Activated naive CD4-positive, alpha-beta T cell treated with Interleukin-2 at 50 U/mL for 16 hours (primary cell): Measurements from ENCODE around the gene DENND5B.
"Not testable (repeated sequence)": the region's sequence is repeated elsewhere in the genome, so short reads cannot be mapped to it uniquely, and the experiment has no call there.

Experiments
- DNase-seq: peaks from one replicate; pipeline ENCODE4 v3.0.0-alpha.2; 2020

The DENND5B gene

DNA sequence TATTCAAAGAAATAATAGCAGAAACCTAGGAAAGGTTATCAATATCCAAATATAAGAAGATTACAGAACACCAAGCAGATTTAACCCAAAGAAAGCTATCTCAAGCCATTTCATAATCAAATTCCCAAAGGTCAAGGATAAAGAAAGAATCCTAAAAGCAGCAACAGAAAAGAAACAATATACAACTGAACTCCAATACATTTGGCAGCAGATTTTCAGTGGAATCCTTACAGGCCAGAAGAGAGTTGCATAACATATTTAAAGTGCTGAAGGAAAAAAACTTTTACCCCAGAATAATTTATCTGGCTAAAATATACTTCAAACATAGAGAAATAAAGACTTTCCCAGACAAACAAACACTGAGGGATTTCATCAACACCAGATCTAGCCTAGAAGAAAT lies 54.3 kb downstream of the DENND5B start:
- no peak for DNase-seq

DNA sequence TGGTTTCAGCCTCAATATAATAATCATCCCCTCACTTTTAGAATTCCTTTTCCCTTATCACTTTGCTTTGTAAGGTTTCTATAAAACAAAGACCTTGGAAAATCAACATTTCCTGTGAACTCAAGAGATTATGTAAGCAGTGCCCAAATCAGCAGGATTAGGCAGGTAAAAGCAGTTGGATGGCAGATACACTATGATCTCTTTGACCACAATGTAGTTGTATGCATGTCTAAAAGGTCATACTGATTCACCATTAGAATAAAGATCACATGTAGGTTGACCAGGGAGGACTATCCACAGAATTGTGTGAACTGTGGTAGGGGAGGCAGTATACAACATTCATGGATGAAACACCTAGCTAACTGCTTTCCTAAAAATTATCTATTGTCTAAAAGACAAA lies 57.5 kb downstream of the DENND5B start:
- DNase-seq: no peak

DNA sequence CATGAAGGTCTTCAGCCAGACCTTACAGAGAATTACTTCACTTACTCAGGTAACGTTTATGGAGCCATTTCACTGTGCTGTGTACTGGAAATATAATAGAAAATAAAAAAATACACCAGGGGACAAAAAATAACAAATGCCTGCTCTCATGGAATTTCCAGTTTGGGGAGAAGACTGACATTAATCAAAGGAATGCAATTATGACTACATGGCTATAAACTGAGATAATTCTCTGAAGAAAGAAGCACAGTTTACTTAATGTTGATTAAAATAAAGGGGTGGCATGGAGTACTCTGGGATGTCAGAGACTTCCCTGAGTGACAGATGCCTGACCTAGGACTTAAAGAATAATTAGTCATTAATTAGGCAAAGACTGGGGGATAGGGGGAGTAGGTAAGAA lies 59.0 kb downstream of the DENND5B start:
- no peak for DNase-seq

DNA sequence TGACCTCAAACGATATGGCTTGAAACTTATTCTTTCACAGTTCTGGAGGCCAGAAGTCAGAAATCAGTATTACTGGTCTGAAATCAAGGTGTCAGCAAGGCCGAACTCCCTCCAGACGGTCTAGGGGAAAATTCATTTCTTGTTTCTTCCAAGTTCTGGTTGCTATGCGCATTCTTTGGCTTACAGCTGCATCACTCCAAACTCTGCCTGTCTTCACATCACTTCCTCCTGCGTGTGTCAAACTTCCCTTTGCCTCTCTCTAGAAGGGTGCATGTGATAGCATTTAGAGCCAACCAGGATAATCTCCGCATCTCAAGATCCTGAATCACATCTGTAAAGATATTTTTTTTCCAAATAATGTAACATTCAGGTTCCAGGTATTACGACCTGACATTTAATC lies 62.8 kb downstream of the DENND5B start:
- DNase-seq: no peak

DNA sequence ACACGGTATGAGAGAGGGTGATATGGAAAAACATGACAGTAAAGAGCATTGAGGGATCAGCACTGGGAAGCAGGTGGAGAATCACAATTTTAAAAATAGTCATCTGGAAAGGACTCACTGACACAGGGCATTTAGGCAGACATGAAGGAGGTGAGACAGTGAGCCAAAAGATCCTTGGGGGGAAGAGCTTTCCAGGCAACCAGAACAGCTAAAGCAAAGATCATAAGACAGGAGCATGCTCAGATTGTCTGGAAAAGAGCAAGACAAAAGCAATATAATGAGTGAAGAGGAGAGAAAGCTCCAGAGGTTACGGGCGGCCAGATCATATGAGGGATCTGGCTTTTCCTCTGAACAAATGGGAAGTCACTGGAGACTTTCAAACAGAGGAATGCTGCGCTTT lies 63.9 kb downstream of the DENND5B start:
- no peak for DNase-seq

DNA sequence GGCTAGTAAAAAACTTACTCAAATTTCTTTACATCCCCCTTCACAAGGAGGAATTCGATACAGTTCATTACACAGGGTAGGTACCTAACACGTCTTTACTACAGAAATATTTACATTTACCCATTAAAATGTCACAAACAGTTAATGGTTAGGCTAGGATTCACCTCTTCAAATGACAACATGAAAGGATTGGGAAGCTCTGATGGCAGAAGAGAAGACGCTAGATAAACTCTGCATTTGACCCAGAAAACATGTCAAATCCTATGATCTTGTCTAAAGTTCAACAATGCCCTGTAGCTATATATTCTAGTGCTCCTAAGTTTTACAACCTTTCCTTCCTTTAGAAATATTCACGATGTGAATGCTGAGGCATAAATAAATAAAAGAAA lies 64.8 kb downstream of the DENND5B start:
- no peak for DNase-seq

DNA sequence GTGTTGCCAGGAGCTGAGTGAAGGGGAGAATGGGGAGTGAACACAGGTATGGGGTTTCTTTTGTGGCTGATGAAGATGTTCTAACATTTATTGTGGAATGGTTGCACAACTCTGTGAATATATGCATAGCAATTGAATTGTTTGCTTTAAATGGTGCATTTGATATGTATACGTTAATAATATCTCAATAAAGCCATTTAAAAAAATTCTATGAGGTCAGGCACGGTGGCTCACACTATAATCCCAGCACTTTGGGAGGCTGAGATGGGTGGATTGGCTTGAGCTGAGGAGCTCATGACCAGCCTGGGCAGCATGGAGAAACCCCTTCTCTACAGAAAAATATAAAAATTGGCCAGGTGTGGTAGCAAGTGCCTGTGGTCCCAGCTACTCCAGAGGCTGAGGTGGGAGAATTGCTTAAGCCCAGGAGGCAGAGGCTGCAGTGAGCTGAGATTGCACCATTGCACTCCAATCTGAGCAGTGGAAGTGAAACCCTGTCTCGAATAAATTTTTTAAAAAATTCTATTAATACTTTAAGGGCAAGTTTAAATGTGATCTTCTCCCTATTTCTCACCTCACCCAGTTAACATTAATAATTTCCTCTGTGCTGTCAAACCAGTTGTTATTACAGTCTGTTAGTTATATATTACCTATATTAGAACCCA lies 65.3 kb downstream of the DENND5B start:
- DNase-seq: no peak

DNA sequence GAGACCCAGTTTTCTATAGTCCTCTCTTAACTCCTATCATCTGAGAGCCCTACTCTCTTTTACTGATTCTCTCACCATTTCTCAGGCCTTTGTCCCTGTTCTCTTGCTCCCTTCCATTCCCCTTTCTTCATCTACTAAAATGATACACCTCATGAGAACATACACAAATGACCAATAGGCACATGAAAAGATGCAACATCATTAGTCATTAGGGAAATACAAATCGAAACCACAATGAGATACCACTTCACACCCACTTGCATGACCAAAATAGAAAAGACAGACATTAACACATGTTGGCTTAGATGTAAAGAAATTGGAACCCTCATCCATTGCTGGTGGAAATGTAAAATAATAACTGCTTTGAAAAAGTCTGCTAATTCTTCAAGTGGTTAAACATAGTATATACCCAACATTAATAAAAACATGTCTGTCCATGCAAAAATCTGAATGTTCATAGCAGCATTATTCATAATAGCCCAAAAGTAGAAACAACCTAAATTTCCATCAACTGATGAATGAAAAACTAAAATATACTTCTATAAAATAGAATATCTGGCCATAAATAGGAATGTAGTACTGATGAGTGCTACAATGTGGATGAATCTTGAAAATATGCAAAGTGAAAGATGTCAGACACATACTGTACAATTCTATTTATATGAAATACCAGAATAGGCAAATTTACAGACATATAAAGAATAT lies 66.0 kb downstream of the DENND5B start:
- no peak for DNase-seq

DNA sequence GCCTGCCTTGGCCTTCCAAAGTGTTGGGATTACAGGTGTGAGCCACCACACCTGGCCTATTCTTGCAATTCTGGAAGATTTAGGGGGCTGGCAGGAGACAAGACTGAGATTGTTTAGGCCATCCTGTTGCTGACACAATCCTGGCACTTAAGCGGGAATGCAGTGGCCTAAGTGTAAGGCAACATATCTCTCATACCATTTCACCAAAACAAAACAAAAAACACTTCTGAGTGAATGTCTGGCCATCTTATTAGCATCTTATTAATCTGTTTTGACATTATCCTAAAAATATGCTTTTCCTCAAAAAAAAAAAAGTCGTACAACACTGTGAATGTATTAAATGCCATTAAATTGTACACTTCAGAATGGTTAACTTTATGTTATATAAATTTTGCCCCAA lies 67.6 kb downstream of the DENND5B start:
- no peak for DNase-seq

DNA sequence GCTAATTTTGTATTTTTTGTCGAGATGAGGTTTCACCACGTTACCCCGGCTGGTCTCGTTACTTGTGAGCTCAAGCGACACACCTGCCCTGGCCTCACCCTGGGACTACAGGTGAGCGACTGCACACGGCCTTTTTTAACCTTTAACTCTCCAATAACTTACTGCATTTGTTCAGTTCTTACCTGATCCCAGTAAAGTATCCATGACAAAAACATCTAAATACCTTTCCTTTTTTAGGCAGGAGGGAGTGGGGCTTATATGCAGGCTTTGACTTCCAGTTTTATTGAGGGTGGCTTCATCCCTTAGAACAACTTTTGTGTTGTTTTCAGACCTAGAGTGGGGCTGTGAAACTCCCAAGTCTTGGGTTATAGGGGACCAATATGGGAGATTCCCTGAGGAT lies 68.3 kb downstream of the DENND5B start:
- DNase-seq: no peak

DNA sequence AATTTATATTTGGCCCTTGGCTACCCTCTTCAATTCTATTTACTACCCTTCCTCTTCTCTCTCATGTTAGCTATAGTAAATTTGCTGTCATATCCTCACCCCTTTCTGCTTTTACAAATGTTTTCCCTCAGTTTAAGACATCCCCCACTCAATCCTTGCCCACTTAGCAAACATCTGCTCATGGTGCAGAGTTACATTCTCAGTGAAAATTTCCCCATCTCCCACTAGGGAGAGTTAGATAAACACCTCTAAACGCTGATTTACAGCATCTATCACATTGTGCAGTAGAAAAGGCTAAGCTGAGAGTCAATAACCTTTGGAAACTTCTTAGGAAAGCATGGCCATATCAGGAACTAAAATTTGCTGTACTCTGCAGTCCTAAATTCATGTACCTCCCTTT lies 69.0 kb downstream of the DENND5B start:
- DNase-seq: no peak

DNA sequence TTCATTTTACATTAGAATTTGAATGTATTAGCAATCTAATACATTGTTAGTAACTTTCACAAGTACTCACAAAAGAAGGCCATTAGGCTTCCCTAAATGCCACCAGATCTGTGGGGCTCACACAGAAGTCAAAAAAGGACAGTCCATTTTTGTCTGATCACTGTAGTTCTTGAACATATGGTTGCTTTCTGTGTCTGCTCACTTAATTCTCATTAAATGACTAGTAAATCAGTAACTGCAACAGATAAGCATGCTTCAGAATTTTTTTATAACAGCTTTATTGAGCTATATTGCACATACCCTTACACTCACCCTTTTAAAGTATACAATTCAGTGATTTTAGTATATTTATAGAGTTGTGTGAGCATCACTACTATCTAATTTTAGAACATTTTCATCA lies 71.4 kb downstream of the DENND5B start:
- DNase-seq: no peak

DNA sequence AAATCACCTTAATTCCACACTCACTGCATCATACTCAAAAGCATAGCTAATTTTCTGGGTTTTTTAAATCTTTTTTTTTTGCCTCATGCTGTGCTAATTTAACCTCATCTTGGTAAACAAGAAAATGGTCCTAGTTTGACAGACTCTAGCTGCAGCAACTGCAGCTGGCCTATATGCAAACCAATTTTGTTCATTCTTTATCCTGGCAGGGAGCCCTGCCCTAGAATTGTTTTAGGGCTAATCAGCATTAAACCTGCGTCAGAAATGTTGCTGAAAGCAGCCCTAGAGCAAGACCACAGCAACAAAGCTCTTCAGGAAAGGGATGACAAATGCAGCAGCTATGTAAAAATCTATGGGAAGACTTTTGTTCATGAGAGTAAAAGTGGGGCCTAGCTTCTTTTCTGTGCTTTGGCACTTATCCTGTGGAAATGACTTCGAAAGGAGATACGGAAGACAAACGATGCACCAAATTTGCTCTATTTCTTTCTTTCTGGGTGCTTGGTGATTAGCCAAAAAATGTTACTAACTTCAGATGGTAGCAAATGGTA lies 72.2 kb downstream of the DENND5B start:
- DNase-seq: no peak

DNA sequence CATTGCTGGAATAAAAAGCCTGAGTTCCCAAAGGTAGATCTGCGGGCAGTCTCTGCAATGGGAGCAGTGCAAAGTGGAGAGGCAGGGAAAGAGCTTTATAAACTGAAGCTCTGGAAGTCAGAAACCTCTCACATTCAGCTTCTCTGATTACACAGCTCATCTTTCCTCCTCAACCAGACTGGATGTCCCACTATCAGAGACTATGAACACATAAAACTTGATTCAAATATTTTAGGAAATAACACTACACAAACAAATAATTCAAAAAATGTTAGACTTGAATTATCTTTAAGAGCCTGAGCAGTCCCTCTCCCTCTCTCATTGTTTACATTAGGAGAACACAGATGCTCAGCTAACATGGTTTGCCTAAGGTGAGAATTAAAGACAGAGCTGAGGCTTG lies 72.9 kb downstream of the DENND5B start:
- DNase-seq: no peak

DNA sequence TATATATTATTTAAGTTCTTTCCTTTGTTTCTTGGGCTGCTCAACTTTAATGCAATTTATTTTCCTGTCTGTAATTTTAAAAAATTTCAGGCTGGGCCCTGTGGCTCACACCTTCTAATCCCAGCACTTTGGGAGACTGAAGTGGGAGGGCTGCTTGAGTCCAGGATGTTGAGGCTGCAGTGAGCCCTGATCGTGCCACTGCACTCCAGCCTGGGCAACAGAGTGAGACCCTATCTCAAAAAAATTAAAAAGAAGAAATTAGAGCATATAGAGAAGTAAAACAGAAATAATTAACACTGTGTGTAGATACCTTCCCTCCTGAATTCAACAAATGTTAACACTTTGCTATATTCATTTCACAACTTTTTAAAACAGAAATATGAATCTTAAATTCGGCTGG lies 74.2 kb downstream of the DENND5B start:
- DNase-seq: no peak

DNA sequence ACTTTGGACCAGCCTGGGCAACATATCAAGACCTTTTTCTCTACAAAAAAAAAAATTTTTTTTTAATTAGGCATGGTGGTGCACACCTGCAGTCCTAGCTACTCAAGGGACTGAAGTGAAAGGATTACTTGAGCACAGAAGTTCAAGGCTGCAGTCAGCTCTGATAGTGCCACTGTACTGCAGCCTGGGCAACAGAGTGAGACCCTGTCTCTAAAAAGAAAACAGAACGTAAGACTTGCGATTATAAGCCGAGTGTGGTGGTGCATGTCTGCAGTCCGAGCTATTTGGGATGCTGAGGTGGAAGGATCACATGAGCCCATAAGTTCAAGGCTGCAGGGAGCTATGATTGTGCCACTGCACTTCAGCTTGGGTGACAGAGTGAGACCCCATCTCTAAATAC lies 76.0 kb downstream of the DENND5B start:
- no peak for DNase-seq

DNA sequence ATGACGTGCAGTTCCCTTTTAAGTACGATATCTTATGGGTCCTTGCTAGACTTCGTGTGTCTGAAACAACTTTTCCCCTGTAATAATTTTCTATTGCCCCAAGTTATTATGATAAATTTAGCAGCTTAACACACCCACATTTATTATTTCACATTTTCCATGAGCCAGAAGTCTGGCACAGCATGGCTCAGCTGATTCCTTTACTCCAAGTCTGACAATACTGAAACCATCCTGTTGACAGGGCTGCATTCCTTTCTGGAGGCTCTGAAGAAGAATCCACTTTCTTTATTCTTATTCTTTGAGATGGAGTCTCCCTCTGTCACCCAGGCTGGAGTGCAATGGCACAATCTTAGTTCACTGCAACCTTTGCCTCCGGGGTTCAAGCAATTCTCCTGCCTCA lies 80.9 kb downstream of the DENND5B start:
- no peak for DNase-seq

DNA sequence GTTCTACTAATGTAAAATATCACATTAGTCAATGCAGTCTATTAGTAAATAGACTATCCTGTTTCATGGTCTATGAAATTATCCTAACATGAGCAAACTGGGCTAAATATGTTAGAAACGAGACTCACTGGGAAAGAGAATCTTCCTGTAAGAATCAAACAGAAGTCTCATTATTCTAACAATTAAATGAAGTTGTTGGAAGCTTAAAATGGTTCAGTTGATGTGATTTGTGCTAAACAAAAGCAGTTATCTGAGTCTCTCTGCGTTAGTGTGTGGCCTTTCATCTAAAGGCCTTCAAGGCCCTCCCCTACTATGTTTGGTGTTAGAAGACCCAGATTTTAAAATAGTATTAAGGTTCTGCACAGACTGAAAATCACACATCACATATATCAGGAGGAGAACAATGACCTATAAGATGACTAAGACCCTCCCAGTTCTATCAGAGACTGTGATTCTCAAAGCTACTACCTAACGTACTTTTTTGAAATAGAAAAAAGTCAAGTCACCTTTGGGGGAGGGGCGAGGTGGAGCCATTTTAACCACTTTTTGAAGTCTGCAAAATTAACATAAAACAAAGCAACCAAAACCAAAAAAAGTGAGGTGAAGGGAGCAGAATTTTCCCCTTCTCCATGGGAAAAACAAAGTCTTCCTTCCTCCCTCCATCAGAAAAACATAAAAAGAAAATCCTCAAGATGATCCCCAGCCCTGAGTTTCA lies 82.3 kb downstream of the DENND5B start:
- DNase-seq: no peak

DNA sequence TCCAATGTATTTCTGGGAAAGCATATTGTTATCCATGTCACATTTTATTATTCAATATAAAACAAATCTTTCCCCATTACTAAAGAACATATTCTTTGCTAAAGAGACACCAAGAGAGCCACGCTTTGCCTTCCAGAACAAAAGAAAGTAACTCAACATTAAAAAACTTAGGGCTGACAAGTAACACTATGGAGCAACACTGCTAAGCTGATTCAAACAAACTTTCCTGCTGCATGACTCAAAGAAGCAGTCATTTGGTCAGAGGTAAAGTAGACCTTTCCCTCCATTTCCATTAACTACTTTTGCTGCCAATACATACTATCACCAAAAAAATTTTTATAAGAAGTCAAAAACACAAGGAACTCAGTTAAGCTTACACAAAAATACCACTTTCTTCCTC lies 83.0 kb downstream of the DENND5B start:
- no peak for DNase-seq

DNA sequence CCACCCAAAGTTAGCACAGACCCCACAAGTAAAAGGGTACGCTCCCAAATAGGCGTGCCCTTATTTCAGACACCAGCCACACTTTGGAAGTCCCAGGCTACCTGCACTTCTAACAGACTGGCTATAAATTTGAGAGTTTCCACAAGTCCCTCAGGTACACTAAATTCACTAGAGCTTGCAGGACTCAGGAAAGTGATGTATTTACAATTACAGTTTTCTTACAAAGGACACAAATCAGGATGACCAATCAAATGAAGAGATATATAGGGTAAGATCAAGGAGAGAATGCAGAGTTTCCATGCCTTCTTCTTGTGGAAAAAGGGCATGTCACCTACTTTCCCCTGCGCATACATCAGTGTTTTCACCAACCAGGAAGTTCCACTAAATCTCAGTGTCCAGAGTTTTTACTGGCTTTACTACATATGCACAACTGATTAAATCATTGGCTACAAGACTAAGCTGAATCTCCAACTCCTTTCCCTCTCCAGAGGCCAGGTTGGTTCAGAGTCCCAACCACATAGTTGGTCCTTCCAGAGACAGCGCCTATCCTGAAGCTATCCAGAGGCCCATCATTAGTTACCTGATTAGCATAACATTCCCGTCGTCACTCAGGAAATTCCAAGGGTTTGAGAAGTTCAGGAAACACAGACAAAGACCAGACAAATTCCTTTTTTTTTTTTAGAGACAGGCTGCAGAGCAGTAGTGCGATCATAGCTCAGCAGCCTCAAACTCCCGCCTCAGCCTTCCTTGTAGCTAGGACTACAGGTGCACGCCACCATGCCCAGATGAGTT lies 84.2 kb downstream of the DENND5B start:
- no peak for DNase-seq

DNA sequence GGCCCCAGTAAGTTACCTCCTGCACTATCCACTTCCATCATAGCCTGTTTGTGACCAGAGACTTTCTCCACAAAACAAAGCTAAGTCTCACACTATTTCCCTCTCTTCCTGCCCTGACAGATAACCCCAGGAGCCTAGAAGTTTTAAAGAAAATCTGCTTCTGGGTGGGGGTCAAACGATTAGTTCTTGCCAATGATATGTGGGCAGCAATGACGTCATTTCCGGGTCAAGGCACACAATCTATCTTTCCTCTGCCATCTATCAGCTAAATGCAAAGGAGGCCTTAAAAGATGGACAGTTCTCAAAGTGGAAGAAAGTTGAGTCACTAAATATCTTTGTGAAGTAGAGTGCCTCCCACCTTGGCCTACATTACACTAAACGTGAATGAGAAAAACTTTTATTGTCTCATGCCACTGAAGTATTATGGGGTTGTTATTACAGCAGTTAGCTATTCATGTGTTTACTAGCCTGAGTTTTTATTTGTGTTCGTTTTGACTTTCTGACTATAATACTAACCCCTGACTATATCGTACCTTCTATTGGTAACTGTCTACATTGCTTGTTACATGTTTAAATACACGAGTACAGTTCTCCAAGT lies 86.2 kb downstream of the DENND5B start:
- DNase-seq: no peak

DNA sequence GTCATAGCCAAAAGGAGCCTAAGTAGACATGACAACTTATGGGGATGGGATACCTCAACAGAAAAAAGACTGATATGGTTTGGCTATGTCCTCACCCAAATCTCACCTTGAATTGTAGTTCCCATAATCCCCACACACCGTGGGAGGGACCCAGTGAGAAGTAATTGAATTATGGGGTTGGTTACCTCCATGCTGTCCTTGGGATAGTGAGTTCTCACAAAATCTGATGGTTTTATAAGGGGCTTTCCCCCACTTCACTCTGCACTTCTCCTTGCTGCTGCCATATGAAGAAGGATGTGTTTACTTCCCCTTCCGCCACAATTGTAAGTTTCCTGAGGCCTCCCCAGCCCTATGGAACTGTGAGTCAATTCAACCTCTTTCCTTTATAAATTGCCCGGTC lies 89.9 kb downstream of the DENND5B start:
- DNase-seq: not testable (repeated sequence)

DNA sequence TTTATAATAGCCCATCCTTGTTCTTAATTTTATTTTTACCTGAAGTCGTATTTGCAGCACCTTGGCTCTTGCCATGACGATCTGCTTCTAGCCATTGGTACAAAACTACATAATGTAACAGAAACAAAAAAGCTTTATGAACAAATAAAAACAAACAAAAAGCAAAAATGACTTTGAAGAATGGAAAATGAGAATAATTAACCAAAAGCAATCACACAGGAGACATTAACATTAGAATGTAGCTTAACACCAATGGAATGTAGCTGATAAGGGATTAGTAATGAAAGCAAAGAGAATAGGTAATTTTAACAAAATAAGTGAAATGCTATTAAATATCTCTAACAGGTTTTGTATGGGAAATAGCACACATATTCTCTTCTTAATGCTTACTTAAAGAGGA lies 91.4 kb downstream of the DENND5B start:
- no peak for DNase-seq
